ENCODE results near the gene B3GLCT.

B3GLCT gene

DNA sequence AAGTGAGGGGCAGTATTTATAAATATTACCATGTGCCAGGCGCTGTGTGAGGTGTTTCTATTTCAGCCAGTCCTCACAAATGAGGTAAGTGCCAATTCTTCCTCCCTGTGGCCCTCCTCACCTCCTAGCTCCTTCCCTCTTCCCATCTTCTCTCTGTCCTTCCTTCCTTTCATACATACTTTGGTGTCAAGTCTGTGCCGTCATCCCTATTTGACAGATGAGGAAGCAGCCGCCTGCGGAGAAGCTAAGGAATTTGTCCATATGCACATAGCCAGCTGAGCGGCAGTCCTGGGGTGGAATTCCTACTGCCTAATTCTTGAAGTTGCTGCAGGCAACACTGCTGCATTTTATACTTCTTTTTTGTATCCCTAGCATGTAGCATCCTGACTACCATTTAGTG, 150.8 kb downstream of the B3GLCT start:
- no peak for DNase-seq (ENCODE audit: low read depth)

DNA sequence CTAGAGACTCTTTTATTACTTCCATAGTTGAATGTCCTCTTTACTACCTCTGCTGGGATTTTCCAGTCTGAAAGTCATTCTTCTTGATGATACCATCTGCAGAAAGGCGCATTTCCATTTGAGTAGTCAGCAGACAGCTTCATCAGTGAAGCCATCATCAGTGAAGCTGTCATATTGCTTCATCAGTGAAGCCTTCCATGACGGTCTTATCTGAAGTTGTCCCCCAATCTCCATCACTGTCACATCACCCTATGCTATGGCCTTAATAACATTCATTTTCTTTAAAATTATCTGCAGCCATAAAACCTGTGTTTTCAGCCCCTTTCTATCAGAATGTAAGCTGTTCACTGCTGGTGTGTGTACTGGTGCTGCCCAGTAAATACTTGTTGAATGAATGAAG, 151.6 kb downstream of the B3GLCT start:
- no peak for DNase-seq (ENCODE audit: low read depth)

DNA sequence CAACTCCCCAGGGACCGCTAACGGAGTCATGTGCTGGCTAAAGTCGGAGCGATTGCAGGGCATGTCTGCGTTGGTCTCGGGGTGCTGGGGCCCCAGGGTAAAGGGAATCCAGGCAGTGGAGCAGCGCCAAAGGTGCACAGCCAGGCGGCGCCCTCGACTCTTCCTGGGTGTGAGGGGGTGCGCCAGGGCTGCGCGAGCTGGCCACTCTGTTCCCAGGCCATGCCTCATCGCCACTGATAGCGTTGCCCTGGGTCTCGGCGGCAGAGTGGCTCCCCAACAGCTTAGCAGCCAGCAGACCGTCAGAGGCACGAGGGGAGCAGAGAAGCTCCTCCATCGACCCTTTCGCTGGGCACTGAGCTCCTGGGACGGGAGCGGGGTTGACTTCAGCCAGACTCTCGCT, 152.7 kb downstream of the B3GLCT start:
- no peak for DNase-seq (ENCODE audit: low read depth)

DNA sequence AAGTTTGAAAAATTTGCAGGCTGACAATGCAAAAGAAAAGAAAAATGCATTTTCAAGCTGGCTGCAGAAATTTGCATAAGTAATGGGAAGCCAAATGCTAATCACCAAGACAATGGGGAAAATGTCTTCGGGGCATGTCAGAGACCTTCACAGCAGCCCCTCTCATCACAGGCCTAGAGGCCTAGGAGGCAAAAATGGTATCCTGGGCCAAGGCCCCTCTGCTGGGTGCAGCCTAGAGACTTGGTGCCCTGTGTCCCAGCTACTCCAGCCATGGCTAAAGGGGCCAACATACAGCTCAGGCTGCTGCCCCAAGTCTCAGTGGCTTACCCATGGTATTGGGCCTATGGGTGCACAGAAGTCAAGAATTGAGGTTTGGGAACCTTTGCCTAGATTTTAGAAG, 155.2 kb downstream of the B3GLCT start:
- no peak for DNase-seq (ENCODE audit: low read depth)

DNA sequence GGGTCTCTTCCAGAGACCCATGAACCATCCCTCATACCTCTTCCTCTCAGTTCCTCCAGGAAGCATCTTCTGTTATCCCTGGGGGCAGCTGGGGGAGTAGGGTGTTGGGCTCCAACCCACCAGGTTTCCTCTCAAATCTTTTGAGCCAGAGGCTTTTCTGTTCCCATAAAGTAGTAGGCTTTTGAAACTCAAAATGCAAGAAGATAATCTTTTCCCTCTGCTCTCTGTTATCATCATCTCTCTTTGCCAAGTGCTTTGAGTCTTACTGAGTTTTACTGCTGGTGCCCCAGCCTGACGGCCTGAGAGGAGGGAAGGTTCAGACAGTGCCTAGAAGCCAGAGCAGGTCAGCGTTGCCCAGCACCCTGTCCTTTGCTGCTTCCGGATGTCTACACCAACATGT, 157.2 kb downstream of the B3GLCT start:
- DNase-seq (ENCODE audit: low read depth), result no peak

DNA sequence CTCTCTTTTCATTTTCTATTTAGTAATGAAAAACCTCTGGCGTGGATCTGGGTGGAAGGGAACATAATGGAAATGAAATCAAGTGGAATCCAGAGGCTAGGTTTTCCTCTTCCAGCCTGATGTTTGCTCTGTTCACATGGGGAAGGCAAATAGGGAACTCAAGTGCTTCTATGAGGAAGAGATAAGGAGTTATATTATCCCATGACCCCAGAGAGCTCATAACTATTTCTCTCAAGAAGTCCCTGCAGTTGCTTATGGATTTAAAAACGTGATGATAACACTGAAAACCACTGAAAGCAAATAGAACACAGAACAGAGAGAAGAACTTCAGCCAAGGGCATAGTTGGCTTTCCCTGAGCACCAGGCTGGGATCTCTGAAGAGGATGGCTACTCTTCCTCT, 157.8 kb downstream of the B3GLCT start:
- no peak for DNase-seq (ENCODE audit: low read depth)

DNA sequence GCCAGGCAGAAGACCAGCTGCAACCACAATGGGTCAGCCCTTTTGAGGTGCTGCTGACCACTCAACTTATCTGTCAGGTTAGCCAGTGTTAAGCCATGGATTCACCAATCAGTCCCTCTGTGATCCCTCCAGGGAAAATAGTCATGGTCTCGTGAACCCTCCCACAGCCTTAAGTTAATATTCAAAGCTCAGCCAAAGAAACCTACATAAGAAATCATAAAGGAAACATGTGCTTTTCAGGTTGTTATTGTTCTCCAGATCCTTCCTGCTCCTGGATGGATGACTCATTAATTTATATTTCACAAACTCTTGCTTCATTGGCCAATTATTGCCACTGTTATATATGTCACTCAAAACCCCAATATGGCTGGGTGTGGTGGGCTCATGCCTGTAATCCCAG, 161.9 kb downstream of the B3GLCT start:
- DNase-seq (ENCODE audit: low read depth), result no peak

DNA sequence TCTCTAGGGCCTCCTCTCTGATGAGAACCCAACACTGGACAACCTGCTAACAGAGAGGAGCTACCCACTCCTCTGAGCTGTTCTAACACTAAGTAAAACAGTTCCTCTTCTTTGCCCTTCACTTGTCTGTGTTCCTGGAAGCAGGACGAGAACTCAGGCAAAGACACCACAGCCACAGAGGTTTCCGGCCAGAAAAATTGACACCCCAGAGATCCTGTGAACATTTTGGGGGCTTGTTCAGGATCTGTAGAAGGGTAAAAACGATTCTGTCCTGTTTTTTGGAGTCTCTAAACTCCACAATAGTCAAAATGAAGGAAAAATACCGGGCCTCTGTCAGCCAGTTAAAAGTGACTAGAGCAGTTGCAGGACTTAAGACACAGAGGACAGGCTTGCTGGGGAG, 165.9 kb downstream of the B3GLCT start:
- DNase-seq (ENCODE audit: low read depth), result no peak

DNA sequence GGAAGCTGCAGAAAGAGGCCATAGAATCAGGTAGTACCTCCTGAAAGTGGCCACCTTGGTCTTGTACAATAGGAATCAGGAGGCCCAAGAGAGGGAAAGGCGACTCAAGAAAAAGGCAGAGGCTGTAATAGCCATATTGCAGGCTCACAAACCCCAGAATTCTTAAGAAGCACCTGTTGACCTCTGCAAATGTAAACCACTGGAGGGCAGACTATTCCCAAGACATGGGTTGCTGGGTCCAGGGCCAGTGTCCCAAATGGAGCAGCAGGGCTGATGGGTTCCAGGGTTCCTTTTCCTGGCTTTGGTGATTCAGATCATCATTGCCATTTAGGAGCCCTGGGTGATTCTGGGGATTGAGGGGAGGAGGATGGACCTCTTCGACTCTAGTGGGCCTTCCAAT, 167.6 kb downstream of the B3GLCT start:
- no peak for DNase-seq (ENCODE audit: low read depth)

DNA sequence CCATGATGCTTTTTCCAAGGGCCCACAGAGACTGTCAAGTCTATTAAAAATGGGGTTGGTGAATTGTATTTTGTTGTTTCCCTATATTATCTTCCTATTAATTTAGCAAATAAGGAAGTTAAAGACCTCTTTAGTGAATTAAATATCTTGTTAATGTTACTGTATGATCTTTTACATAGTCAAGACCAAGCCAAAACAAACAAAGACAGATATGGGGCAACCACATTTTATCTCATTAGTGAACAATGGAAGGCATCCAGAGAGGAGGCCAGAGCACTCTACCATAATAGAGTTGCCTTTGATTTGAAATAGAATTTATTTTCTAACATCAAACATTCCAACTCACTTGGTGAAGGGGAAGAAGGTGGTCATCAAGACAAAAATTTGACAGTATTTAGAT, 169.4 kb downstream of the B3GLCT start:
- DNase-seq (ENCODE audit: low read depth), result no peak

DNA sequence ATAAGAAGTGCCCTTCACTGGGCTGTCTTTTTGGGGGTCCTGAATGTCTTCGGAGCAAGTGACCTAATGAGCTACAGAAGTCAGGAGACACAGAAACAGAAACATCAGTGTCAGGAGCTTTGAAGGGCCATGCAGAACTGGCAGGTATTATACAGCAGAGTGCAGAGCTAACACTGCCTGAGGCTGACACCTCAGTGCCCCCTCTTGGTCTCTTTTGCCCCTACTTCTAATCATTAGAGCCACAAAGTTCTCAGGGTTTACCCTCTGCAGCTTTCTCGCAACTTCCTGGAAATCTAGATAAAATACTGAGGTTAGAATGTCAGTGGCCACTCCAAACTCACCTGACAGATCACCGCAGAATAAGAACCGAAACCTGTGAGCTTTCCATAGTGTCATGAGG, 172.7 kb downstream of the B3GLCT start:
- DNase-seq (ENCODE audit: low read depth), result no peak

DNA sequence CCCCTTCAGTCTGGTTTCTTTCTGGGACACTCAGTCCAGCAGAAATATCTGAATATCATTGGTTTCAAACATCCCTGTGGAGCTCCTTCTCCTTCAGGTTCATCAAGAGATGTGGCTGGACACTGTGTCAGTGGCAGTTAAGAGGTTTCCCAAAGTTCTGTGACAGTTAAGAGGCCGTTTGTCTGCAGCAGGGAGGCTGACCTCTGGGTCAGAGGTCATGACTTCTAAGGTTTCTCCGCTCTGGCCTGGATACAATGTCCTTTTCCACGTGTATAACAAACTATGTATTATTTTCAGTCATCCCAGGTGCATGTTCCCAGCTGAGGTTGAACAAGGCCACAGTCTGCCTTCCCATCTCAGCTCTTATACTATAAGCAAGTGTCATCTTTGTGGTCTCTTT, 174.9 kb downstream of the B3GLCT start:
- no peak for DNase-seq (ENCODE audit: low read depth)

DNA sequence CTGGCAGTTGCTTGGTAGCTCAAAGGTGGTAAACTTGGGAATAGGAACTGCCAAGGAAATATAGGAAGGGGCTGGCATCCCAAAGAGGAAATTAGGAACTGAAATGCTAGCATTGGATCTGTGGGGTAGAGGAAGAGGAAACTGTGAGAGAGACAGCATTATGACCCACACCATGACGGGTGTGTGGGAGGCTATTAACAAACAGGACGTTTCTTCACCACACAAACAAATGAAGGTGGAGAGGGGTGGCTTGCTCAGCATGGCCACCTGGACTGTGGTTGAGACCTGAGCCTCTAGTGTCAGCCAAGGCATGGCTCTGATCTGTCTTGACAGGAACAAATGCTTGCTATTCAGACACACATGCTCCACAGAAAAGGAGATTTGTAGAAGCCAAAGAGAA, 178.2 kb downstream of the B3GLCT start:
- no peak for DNase-seq (ENCODE audit: low read depth)

DNA sequence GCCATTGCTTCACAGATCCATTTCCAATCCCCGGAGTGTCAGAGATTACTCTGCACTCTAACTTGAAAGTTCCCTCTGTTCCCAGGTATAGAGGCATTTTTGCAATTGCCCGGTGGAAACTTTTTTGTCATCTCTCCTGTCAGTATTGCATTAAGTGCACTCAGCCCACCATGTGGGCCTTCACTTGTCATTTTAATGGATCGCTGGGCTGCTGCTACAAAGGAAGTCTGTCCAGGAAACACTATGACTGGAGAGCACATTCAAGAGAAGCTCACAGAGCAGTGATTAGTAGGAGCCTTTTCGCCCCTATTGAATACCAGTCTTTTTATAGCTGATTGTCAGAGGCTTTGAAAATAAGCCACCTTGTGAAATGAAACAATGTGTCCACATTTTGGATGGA, 180.9 kb downstream of the B3GLCT start:
- no peak for DNase-seq (ENCODE audit: low read depth)

All from activated T-helper 9 cell treated with anti-CD3 and anti-CD28 coated beads, Interleukin-2, amount 50 U/mL, for 16 hours (primary cell).